GM18526 (cell line): ENCODE data around the gene GNG7.

Experiments used
- POLR2A ChIP-seq: IDR thresholded peaks from 3 replicates; pipeline ENCODE4 v1.6.1; 2011; ENCODE audit not compliant: insufficient read length; ENCODE audit errors: extremely low read depth

GNG7 gene

GRCh38 chr19:2523630-2524311 is 178.7 kb downstream of the GNG7 start:
- TF ChIP-seq POLR2A = no peak

GRCh38 chr19:2519482-2519881 is 183.0 kb downstream of the GNG7 start:
- no peak for TF ChIP-seq POLR2A

- TF ChIP-seq POLR2A = no peak
Observed at GRCh38 chr19:2517881-2518601, 184.5 kb downstream of the GNG7 start.

GRCh38 chr19:2516727-2517126 is 185.8 kb downstream of the GNG7 start:
- TF ChIP-seq POLR2A = no peak

- TF ChIP-seq POLR2A = no peak
Observed at GRCh38 chr19:2514981-2515518, 187.4 kb downstream of the GNG7 start.

GRCh38 chr19:2512523-2513431 is 189.7 kb downstream of the GNG7 start:
- TF ChIP-seq POLR2A = no peak

- TF ChIP-seq POLR2A = no peak
Observed at GRCh38 chr19:2511991-2512390, 190.5 kb downstream of the GNG7 start.

- no peak for TF ChIP-seq POLR2A
Observed at GRCh38 chr19:2511570-2511969, 190.9 kb downstream of the GNG7 start.

GRCh38 chr19:2509096-2509495 is 193.4 kb downstream of the GNG7 start:
- TF ChIP-seq POLR2A = no peak

GRCh38 chr19:2507109-2507508 is 195.4 kb downstream of the GNG7 start:
- TF ChIP-seq POLR2A = no peak

- TF ChIP-seq POLR2A = no peak
Observed at GRCh38 chr19:2503521-2504109, 198.9 kb downstream of the GNG7 start.

- TF ChIP-seq POLR2A = no peak
Observed at GRCh38 chr19:2500841-2501261, 201.6 kb downstream of the GNG7 start.

- no peak for TF ChIP-seq POLR2A
Observed at GRCh38 chr19:2500156-2500555, 202.3 kb downstream of the GNG7 start.

- TF ChIP-seq POLR2A = no peak
Observed at GRCh38 chr19:2497186-2497585, 205.3 kb downstream of the GNG7 start.
